Neuron (in vitro differentiated cells): Measurements from ENCODE around the gene BCL2.

Experiments
- H2AFZ ChIP-seq: one replicate; pipeline ENCODE4 v1.6.1; 2013; ENCODE audit warnings: low read depth, mild to moderate bottlenecking, inconsistent platforms, low read length, moderate library complexity
- H3K27me3 ChIP-seq: one replicate; pipeline ENCODE4 v1.6.1; 2013; ENCODE audit warnings: low read length; ENCODE audit not compliant: insufficient read depth
- H3K36me3 ChIP-seq: one replicate; pipeline ENCODE4 v1.6.1; 2013; ENCODE audit warnings: low read length; ENCODE audit not compliant: insufficient read depth
- H3K4me1 ChIP-seq: one replicate; pipeline ENCODE4 v1.6.1; 2013; ENCODE audit warnings: low read length; ENCODE audit not compliant: insufficient read depth
- H3K4me3 ChIP-seq: 2 replicates; pipeline ENCODE4 v1.5.1; 2013; ENCODE audit warnings: mild to moderate bottlenecking, low read length, moderate library complexity
- H3K9me3 ChIP-seq: one replicate; pipeline ENCODE4 v1.6.1; 2013; ENCODE audit warnings: low read length

Gene BCL2

GRCh38 chr18:63079114-63079513 lies 240.5 kb downstream of the BCL2 start:
- no peak overlapping the region for H2AFZ ChIP-seq

GRCh38 chr18:63078471-63078870 lies 241.1 kb downstream of the BCL2 start:
- no peak overlapping the region for H3K4me3 ChIP-seq
- no peak overlapping the region for H2AFZ ChIP-seq
- peaks cover 3% of the 10 kb centered on the region for H3K9me3 ChIP-seq
- no peaks in the 10 kb centered on the region for H3K36me3 ChIP-seq
- no peaks in the 10 kb centered on the region for H3K27me3 ChIP-seq
- H3K4me1 ChIP-seq, result peaks cover 3% of the 10 kb centered on the region

More at GRCh38 chr18:63079114-63079513, 240.5 kb downstream of the BCL2 start:
- H3K36me3 ChIP-seq, result no peaks in the 10 kb centered on the region
- no peaks in the 10 kb centered on the region for H3K27me3 ChIP-seq
- no peak overlapping the region for H3K4me3 ChIP-seq
- H3K9me3 ChIP-seq, result peaks cover 3% of the 10 kb centered on the region
- H3K4me1 ChIP-seq, result peaks cover 3% of the 10 kb centered on the region

- Histone ChIP-seq H3K27me3 (peaks cover 2% of the 10 kb centered on the region), H3K4me3 (peak overlapping the region; percentile 40), H3K9me3 (peaks cover 3% of the 10 kb centered on the region), H3K36me3 (no peaks in the 10 kb centered on the region), H3K4me1 (peaks cover 3% of the 10 kb centered on the region), H2AFZ (peak overlapping the region; percentile 91)
These were observed 244.6 kb downstream of the BCL2 start for GRCh38 chr18:63074981-63075404.

DNA sequence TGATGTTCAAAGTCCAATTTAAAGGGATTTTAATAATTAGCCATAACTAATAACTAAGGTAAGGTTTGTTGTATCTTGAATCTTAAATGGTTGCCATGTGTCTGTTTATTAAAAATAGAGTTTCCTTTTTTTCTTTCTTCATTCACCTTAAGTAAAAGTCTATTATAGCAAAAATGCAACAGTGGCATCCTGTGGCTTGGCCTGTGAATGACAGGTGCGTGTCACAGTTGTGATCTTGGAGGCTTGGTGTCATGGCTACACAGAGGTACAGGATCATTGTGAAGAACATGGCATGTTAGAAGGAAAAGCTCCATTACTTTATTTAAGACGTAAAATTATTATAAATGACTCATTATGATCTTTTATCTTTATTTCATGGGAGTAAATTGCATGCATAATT lies 246.1 kb downstream of the BCL2 start:
- no peaks in the 10 kb centered on the region for H3K36me3 ChIP-seq
- peaks cover 2% of the 10 kb centered on the region for H3K27me3 ChIP-seq
- H3K4me3 ChIP-seq, result no peak overlapping the region
- H3K4me1 ChIP-seq, result peaks cover 3% of the 10 kb centered on the region
- no peak overlapping the region for H2AFZ ChIP-seq
- no peaks in the 10 kb centered on the region for H3K9me3 ChIP-seq
